ENCODE results near the gene GPC3.

- TF ChIP-seq POLR2A (IDR thresholded peaks at IDR 0.05; ENCODE audit: low read depth, low read length): no peak
- no peak for TF ChIP-seq POLR2AphosphoS5 (IDR thresholded peaks at IDR 0.05; ENCODE audit: low read depth, low read length)
- TF ChIP-seq TAF1 (IDR thresholded peaks at IDR 0.05; ENCODE audit: borderline replicate concordance, low read depth, low read length): no peak
These were observed 275.9 kb downstream of the GPC3 start for GRCh38 chrX:133709501-133709900.
